ENCODE measurements around the gene TTC3. TPM values are rescaled to one million over a fixed set of nuclear protein-coding genes. Genes with fewer than 3 reads are reported as not detected.

TTC3 gene
- total RNA-seq, 1 experiment from 2014 or later, result 71.9 TPM

DNA sequence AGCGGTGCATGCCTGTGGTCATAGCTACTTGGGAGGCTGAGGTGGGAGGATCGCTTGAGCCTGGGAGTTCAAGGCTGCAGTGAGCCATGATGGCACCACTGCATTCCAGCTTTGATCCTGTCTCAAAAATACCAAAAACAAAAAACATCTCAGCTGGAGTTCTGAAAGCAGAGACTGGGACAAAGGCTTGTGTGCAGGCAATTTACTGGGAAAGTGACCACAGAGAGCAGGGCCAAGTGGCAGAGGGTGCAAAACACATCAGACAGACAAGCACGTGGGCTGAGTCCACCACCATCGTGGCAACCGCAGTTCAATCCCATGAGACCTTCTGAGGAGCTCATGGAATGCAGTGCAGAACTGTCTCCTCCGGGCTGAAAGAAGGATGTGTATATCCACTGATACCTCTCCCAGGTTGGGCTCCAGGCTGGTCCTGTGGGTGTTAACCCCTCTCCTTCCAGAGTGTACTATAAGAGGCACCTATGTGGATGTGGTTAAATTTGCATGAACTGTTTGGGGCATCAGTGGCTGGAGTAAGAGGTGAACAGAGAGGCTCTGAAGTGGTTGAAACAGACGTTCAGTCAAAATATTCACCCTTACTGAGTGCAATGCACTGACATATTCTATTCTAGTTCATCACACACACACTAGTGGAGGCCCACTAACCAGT, 11.0 kb upstream of the TTC3 start:
- peak; percentile 51 for DNase-seq (ENCODE audit: low spot score)

DNA sequence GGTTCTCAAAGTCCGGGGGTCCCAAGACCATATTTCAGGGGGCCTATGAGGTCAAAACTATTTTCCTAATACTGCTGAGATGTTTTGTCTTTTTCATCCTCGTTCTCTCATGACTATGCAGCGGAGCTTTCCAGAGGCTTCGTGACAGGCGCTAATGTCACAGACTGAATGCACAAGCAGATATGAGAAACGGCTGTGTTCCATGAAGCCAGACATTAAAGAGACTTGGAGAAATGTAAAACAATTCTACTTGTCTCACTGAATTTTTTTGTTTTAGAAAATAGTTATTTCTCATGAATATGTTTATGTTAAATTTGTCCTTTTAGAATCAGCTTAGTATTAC, 10.5 kb upstream of the TTC3 start:
- DNase-seq (ENCODE audit: low spot score), result no peak

DNA sequence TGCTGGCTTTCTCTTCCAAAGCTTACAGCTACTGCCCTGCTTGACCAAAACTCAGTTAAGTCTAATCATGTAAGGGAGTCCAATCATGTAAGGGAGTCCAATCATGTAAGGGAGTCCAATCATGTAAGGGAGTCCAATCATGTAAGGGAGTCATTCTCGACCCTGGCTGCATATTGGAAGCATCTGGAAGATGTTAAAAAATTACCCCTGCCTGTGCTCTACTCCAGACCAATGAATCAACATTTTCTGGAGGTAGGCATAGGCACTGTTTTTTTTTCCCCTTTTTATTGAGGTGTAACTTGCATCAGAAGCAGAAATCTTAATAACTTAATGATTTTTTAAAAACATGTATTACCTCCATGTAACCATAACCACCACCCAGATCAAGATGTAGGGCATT, 9.6 kb upstream of the TTC3 start:
- no peak for DNase-seq (ENCODE audit: low spot score)

DNA sequence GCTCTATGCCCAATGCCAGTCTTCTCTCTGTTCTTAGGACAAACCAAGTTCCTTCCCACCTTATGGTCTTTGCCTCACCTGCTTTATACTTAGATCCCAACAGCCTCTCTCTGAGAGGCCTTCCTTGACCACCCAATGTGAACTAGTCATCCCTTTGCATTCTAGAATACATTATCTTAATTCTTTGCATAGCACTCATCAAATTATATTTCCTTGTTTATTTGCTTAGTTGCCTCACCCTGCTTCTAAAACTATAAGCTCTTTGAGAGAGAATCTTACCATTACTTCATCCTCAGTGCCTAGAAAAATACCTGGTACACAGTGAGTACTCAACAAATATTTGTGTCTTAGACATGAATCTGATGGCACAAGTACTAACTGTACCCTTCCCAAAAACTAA, 8.2 kb upstream of the TTC3 start:
- no peak for DNase-seq (ENCODE audit: low spot score)

DNA sequence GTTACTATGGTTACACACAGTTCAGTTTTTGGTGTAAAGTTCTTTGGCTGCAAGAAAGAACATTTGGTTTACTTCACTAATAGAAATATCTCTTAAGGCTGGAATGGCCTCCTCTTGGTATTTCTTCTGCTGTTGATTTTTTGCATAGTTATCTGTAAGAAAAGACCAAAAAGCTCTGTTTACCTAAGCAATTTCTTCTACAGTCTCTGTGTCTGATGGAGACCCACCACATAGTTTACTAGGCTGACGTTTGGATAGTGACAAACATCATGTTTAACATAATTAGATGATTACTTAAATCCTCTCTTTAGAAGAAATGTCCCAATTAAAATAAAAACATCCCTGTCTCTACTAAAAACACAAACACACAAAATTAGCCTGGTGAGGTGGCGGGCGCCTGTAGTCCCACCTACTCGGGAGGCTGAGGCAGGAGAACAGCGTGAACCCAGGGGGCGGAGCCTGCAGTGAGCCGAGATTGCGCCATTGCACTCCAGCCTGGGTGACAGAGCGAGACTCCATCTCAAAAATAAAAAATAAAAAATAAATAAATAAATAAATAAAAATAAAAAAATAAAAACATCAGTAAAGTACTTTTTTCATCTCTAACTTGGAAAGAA, 7.4 kb upstream of the TTC3 start:
- no peak for DNase-seq (ENCODE audit: low spot score)

DNA sequence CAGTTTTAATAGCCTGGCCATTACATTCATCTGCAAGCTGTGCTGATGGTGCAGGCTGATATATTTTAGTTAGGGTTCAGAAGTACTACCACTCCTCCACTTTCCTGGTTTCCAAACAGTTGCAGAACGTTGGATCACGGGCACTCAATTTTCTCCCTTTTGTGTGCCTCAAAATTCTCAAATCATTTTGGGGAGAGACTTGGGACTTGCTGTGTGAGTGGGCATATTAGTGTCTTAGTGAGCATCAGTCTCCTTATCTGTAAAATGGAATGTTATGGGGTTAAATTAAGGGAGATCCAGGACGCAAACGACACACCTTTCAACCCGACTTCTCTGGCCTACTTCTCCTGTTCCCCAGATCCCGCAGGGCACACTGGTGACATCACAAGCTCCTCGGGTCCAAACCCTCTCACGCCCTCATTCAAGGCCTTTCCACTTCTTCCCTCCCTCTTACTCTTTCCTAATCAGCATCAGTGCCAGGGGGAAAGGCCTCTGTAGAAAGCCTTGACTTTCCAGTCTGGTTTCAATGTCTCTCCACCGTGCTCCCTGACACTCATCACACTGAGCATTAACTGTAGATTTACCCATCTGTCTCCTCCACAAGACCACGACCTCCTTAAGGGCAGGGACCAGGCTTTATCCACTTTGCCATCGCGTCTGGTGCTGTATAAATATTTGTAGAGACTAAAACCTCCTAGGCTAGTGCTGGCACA, 1.3 kb upstream of the TTC3 start:
- peak; percentile 66 for DNase-seq (ENCODE audit: low spot score)

DNA sequence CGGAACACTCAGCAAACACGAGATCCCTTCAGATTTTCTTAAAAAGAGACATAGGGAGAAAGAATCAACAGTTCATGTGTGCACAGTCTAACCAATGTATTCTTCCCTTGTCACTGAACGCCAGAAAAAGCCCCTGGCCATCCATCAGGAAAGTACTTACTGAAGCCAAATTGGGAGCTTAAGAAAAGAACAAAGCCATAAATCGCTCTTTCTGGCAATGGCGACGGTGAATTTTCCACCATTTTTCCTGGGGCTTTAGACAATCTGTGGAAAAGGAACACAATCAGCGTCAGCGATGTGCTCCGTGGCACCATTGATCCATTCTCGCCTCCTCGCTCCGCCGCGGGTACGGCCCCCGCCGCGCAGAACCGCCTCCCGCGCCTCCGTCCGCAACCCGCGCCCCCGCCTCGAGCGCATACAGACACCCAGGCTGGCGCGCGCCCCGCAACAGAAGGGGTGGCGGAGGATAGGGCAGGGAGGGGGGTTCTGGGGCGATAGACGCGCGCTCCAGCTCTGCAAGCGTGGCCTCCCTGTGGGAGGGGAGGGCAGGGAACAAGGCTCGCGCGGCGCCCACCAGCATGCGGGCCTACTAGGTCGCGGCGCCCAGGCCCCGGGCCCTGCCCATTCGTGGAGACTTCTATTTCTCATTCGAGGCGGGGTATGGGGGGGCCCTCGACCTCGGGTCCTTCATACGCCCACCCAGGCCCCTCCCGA, 623 bp upstream of the TTC3 start:
- DNase-seq (ENCODE audit: low spot score), result peak; percentile 60

DNA sequence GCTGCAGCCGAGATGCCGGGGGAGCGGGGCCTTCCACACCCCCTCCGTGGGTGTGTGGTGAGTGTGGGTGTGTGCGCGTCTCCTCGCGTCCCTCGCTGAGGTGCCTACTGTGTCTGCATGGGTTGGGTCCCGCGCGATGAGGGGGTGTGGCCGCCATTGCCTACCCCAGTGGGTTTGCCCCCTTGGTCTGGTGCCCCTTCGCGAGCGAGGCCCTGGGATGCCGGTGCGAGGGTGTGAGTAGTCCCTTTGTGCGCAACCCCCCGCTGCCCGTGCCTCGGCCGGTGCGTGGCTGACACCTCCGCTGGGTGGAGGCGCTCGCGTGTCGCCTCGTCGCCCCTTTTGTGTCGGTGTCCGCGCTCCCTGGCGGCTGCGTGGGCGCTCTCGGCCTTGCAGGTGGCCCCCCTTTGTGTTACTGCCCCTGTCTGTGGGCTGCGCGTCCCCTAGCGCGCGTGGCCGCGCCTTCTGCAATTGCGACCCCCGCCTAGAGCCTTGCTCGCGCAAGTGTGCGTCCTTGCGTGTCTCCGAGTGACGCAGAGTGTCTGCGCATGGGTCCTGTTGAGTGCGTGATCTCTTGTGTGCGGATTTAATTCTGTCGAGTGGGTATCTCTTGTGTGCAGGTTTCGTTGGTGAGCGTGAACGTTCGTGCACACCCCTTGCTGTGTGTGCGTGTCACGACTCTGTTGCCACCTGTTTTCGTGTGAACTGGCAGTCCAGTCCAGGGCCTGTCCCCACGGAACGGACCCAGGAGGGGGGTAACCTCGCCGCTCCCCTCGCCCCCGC, 553 bp downstream of the TTC3 start:
- DNase-seq (ENCODE audit: low spot score), result peak; percentile 25

DNA sequence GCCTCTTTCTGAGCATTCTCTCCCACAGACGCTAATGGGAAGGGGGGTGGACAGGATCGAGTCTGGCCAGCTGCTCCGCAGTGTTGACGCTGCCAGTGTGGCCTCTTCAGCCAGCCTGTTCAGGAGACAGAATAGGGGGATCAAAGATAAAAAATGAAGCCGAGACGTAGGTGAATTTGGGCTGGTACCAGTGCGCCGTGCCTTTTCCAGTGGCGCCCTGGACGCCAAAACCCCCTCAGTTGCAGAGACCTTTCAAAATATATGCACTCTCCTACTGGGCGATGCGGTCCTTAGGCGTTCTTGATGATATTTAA, 1.1 kb downstream of the TTC3 start:
- no peak for DNase-seq (ENCODE audit: low spot score)

DNA sequence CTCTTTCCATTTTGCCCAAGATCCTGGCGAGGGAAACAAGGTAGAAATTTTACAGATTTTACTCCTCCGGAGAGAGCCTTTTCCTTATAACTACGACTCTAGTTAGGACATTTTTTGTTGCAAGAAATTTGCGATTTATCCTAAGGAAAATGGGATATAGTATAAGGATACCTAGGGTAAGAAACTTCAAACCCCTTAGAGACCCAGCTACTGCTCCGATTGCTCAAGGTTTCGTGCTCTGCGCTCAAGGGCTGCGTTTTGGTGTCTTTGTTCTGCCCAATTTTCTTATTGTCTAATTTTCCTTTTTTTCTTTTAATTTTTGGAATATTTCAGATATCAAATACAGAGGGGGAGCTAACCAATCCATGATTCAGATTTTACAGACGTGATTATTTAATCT, 1.5 kb downstream of the TTC3 start:
- no peak for DNase-seq (ENCODE audit: low spot score)

DNA sequence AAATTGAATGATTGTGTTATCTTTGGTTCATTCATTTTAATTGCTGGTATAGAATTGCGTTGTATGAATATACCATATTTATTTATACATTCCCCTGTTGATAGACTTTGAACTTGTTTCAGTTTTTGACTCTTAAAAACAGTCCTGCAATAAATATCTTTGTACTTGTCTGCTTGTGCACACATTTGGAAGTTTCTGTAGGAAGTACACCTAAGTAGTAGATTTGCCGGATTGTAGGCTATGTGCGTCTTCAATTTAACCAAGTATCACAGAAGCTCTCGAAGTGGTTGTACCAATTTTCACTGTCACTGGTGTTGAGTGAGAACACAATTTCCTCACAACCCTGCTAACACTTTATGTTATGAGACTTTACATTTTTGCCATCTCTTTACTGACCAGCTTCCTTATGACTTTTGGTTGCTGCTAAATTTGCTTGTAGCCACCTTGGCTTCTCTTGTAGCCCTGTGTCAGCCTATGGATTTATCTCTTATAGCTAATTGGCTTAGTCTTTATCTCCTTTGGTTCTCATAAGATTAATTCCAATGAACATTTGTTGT, 2.2 kb downstream of the TTC3 start:
- DNase-seq (ENCODE audit: low spot score), result no peak

DNA sequence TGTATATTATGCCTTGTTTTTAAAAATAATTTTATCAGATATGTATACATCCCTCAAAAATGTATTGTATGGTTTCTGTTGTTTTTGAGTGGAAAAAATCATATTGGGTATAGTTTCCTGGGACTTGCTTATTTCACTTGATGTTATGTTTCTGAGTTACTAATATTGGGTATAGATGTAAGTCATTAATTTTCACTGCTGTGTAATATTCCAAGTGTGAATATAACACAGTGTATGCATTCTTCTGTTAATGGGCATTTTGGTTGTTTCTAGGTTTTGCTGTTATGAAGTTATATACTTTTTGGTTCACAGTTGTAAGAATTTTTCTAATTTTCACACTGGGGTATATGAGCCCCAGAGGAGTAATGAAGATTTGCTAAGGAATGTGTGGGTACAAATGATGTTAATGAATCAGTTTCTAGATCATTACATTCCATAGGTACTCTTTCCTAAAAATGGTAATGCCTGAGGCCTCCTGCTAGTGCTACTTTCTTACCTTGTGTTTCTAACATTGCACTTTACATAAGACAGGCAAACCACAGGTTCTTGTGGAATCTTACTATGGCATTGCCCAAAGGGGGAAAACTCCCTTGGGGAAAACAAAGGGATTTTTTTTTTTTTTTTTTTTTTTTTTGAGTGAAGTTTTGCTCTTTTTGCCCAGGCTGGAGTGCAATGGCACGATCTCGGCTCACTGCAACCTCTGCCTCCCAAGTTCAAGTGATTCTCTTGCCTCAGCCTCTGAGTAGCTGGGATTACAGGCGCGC, 3.2 kb downstream of the TTC3 start:
- DNase-seq (ENCODE audit: low spot score), result no peak

DNA sequence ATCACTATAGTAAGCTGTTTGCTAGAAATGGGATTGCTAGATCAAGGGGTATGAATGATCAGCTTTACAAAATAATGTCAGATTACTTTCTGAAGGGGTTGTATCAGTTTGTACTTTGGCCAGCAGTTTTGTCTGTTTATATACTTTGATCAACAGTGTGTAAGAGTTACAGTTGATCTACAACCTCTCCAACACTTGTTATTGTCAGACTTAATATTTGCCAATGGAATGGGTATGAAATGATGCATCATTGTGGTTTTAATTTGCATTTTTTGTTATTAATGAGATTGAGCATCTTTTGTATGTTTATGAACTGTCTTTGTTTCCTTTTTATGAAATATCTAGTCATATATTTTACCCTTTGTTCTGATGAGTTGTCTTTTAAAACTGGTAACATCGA, 4.3 kb downstream of the TTC3 start:
- DNase-seq (ENCODE audit: low spot score), result no peak

DNA sequence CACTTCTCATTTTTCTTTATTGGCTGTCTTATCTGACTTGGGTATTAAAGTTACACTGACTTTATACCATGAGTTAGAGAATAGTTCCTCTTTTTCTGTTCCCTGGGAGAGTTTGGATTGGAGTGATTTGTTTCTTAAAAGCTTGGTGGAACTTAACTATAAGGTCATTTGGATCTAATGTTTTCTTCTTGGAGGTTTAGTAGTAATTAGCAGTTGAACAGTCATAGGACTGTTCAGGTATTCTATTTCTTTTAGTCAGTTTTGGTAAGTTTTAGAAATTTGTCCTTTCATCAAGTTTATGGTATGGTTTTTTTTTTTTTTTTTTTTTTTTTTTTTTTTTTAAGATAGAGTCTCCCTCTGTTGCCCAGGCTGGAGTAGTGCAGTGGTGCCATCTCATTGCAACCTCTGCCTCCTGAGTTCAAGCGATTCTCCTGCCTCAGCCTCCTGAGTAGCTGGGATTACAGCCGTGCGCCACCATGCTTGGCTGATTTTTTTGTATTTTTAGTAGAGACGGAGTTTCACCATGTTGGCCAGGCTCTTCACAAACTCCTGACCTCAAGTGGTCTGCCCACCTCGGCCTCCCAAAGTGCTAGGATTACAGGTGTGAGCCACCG, 6.3 kb downstream of the TTC3 start:
- no peak for DNase-seq (ENCODE audit: low spot score)

DNA sequence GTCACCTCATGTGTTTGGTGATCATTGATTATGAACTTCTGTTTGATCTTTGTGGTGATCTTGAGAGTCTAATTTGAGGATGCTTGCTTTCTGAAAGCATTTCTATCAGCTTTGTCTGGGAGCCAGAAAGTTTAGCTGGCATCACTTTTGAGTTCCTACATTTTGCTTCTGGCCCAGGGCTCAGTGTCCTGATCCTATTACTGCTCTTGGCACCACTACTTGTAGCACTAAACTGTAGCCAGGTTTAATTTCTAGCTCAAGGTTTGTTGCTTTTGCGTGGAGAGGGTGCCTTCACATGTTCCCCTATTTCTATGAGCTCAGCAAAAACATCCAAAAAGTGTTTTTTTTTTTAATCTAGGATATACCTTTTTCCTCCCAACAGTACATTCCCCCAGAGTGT, 9.3 kb downstream of the TTC3 start:
- DNase-seq (ENCODE audit: low spot score), result no peak

DNA sequence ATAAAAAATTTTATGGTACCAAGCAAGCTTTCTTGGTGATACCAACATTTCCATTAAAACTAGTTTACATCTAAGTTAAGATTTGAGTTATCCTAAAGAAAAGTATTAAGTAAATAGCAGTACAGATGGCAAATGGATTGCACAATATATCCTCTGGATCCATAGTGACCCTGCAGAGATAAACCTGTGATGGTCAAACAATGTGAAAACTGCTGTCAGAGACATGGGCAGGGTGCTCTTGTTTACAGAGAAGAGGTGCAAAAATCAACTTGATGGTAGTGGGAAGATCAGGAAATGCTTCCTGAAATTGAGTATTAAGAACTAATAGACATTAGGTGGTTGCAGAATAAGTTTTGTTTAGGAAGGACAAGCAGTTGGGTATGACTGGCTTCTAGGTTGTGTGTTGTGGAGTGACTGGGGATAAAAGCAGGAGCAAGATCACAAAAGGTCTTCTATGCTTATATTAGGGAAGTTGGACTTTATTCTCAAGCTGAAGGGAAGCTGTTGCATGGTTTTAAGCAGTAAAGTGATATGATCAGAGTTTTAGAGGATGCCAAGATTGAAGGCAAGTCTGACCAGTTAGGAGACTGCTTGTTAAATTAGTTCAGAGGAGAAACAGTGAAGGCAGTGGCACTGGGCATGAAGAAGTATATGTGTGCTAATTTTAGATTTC, 9.9 kb downstream of the TTC3 start:
- no peak for DNase-seq (ENCODE audit: low spot score)

DNA sequence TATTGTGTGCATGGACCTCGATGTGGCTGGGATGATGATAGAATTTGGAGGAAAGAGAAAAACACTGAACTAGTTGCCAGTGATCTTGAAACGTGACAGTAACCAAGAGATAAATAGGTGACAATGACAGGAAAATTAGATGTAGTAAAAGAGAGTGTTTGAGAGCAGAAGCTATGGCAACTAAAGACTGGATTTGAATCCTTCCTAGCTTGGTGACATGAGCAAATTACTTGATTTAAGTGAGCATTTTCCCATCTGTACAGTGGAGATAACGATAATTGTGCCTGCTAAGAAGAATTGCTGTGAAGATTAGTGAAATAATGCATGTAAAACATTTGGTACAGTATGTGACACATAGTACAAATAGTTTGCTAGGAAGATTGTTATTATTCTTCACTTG, 12.7 kb downstream of the TTC3 start:
- no peak for DNase-seq (ENCODE audit: low spot score)

DNA sequence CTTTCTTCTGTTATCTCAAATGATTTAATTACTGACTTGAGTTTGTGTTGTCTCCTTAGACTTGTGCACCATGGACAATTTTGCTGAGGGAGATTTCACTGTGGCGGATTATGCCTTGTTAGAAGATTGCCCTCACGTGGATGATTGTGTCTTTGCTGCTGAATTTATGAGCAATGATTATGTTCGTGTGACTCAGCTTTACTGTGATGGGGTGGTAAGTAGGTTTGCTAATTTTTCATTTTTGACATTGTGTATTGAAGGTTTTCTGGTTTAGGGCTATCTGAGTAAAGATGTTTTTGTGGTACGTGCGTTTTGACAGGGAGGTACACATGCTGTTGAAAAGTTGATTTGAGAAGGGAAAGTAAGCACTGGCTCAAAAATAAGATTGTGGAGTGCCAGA, 14.1 kb downstream of the TTC3 start:
- peak; percentile 66 for DNase-seq (ENCODE audit: low spot score)

DNA sequence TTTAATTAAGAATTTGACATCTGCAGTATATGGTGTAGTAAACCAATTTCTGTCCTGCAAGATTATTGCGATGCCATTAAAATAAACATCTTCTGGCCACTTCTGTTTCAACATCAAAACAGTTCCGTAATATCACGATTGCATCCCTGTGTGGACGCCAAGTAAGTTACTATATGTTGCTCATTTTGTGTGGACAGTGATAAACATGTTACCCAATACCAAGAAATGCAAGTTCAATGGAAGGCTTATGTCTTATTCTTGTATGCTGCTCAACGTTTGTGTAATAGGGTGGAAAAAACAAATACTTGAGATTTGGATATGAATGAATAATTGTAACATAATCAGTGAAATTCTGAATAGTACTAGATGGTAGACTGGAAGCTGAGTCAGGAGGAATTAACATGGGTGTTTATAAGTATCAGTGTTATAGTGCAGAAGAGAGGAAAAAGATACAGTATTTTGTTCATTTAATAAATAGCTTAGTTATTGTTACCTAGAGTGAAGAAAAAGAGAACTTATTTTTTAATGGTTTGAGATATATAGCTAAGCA, 15.2 kb downstream of the TTC3 start:
- no peak for DNase-seq (ENCODE audit: low spot score)

DNA sequence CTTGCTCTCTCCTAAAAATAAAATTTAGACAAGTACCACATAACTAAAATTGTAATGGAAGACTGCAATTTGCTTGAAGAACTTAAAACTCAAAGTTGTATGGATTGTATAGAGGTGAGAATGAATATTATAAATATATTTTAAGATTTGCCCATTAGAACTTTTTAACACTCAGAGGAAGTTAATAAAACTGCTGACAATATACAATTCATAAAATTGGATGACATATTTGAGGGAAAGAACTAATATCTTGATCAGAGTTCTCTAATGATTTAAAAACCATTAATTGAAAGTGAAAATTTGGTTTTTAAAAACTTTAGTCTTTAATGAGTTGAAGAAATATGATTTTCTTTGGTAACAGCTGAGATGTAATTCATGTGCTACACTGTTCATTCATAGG, 20.9 kb downstream of the TTC3 start:
- no peak for DNase-seq (ENCODE audit: low spot score)

All from H4 (cell line).